Smooth muscle cell of the brain vasculature (primary cell): ENCODE data around the gene KRT15.

Experiments
- DNase-seq: peaks from one replicate; pipeline ENCODE4 v3.0.0-alpha.2; 2012; ENCODE audit warnings: low read depth, low spot score

Gene KRT15

DNA sequence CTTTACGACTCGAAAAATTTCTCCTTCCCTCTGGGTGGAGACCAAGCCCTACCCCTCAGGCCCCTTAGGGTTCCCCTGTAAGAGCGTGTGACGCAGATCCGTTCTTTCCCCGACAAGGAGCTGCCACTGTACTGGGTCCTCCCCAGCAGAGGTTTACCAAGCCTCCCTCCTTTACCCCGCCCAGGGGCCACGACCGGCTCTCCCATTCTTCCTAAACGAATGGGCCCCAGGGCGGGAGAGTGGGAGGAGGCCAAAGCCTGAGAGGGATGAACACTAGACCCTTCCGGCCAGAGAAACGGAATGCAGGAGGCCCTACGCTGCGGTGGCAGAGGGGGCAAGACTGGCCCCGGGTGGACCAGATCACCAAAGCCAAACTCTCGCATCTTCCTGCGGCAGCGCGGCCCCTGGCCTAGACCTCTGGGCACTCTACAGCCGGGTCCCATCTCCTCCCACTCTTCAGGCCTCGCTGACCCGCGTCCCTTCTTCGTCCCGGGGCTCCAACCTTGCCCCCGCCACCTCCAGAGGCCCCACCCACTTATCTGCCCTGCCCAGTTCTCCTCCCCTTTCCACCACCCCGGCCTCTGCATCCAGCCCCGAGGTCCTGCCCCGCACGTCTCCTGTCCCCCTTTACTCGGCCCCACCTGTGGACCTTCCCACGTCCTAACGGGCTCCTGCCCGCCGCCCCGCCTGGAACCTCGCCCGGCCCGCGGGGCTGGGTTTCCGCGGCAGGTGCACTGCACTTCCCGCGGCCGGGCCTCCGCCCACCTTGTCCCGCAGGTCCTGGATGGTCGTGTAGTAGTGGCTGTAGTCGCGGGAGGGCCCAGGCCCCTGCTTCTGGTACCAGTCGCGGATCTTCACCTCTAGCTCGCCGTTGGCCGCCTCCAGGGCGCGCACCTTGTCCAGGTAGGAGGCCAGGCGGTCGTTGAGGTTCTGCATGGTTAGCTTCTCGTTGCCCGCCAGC, 8.7 kb upstream of the KRT15 start:
- no peak for DNase-seq

DNA sequence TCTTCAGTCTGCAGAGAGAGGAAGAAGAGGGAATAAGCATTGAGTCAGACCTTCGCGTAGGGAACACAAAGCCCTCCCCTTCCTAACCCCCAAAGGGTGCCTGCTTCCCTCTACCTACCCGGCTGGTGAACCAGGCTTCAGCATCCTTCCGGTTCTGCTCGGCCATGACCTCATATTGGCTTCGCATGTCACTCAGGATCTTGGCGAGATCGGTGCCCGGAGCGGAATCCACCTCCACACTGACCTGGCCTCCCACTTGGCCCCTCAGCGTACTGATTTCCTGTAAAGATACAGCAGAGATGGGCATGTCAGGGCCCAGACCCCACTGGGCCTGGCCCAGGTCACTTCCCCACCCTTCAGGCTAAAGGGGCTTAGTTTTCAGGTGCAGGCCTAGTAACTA, 5.6 kb upstream of the KRT15 start:
- no peak for DNase-seq

DNA sequence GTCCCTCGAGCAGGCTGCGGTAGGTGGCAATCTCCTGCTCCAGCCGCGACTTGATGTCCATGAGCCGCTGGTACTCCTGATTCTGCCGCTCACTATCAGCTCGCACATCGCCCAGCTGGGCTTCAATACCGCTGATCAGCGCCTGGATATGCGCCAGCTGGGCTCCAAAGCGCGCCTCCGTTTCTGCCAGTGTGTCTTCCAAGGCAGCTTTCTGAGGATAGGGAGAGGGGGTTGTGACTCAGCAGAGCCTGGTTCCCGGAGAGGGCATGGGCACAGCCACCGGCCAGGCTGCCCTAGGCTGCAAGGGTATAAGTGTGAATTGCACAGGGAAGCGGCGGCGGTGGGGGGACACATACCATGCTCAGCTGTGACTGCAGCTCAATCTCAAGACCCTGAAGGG, 5.1 kb upstream of the KRT15 start:
- no peak for DNase-seq

DNA sequence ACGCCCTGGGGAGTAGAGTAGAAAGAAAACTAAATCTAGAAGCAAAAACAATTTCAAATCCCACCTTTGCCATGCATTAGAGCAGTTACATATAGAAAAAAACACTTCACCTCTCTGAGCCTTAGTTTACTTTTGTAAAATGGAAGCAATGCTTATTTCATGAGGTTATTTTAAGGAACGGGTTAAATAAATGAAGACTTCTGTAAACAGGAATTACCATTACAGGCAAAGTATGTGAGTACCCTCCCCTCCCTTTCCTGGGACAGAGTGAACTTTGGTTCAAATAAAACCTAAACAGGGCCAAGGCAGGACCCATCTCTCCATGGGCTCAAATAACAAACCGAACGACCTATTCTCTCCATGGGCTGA, 4.5 kb upstream of the KRT15 start:
- DNase-seq = no peak

DNA sequence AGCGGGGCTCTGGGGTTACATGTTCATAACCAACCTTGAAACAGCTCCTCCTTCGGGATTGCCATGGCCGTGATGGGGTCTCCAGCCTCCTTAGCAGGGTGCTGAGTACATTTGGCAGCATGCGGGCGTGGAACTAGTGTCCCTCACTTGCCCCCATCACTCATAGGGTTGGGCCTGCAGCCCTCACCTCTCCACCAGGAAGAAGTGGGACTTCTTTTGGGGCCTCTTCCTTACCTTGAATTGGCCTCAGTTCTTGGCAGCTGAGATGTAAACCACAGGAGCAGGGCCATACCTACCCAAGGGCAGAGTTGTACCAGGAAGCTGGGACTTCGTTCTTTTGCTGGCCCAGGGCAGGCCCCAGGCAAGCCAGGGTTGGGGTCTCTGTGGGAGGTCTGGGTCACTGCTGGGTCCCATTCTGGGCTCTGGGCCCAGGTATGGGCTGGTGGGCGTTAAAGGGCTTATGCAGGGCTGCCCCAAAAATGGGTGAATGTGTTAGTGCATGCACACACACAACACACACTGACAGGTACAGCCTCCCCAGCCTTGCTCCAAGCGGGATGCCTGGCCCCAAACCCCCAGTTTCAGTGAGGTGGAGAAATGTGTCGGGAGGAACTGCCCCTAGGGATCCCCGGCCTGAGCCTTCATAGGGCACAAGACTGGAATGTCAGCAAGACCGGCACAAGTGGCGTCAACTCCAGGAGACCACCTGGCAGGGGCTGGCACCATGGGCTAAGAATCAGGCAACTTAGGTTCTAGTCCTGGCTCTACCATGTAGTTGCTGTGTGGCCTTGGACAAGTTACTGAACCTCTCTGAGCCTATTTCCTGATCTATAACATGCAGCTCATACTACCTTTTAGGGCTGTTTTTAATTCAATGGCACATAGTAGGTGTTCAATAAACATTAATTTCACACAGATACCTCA, 3.9 kb upstream of the KRT15 start:
- no peak for DNase-seq

DNA sequence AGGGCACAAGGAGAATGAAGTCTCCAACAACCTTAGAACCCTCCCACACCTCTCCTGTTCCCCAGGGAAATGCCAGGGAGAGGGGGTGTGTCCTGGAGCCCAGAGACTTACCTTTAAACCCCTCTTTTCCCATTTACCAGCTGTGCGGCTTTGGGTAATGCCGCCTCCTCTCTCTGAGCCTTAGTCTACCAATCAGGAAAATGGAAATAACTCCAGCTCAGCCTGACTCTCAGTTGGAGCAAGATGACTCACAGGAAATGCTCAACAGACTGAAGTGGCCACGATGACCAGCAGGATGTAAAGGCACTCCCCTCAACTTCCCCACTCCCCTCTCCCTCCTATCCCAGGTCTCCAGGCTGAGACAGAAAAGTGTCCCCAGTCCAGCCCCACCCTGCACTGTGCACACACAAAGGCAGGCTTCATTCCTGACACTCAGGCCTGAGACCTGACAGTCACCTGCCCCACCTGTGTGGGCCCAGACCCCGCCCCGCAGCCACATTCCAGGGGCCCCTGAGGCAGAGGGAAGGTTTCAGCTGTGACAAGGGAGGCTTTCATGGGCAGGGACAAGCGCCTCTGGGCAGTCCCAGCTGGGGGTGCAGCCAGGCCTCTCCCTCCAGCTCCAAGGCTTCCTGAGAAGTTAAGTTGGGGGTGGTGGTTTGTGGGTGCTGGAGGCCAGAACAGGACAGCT, 3.0 kb upstream of the KRT15 start:
- DNase-seq = no peak

DNA sequence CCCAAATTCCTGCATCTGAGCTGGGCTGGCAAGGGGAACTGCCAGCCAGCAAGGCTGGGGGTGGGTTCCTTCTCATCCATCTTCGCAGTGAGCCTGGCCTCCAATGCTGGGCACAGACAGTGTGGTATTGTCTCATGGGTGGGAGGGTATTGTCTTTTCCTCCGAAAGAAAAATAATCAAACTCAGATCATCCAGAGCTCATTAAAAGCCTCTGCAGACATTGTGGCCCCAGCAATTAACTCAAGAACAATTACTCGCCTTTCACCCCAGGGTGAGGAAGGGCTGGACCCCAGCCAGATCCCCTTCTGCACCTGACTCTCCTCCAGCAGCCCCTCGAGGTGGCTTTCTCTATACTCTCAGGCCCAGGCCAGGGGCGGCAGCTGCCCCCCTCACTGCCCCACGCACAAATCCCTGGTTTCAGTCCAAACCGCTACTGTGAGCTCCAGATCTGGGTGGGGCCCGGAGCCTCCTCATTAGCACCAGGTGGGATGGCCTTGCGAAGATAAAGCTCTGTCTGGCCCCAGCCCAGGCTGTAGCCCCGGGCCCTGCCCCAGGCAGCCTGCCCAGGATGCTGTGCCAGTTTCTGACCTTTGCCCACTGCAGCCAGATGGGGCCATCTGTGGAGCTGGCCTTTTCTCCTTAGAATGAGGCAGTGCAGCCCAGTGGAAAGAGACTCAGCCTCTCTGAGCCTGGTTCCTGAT, 2.3 kb upstream of the KRT15 start:
- DNase-seq = no peak

DNA sequence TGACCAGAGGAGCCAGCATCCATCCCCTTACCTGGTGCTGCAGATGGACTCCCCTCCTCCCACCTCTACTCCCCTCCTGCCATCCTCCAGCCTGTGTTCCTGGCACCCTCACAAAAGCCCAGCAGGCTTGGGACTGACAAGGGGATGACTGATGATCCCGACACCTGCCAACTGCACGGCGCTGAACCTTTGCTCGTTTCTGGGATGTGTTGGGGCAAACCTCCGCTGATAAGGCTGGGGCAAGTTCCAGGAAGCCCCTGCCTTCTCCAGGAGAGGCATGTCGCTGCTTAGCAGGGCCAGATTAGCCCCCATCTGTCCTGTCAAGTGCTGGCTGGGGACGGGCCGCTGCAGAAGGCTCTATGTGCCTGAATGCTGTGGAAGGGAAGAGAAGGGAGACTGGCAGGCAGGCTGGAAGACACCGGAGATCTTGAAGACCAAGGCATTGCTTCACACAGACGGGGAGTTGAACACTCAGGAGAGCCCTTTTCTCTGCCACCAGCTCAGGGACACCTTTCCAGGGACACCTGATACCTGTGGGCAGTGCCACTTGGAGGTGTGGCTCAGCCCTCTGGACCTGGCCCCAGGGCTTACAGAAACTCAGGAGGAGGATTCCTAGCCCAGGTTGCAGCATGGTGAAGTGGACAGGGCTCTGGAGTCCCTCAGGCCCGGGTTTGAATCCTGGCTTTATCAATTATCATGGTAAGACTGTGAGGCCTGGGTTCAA, 973 bp upstream of the KRT15 start:
- no peak for DNase-seq

DNA sequence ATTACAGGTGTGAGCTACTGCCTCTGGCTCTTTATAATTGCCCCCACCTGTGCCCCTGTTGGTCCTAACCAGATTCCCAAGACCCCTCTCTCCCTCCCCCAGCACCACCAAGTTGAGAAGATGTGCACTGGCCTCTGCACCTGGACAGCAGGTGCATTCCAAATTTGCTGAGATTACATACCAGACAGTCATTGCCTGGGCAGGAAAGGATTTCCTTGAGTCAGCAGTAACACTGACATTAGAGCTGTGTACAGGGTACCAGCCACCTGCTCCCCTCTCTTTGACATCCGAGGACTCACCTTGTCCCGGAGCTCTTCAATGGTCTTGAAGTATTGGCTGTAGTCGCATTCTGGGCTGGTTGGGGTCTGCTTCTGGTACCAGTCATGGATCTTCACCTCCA, 659 bp downstream of the KRT15 start:
- DNase-seq = no peak

DNA sequence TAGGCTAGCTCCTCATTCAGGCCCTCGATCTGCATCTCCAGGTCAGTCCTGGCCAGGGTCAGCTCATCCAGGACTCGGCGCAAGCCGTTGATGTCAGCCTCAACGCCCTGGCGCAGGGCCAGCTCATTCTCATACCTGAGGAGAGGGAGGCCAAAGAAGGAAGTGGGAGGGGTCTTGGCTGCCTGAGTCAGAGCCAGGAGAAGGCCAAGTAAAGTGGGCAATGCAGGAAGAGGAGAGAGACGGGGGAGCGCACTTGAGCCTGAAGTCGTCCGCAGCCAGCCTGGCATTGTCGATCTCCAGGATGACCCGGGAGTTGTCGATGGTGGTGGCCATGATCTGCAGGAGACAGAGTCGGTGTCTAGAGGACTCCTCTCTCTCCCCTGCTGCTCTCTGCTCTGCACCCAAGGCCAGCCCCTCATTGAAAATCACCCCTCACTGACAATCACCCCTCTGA, 1.8 kb downstream of the KRT15 start:
- no peak for DNase-seq

DNA sequence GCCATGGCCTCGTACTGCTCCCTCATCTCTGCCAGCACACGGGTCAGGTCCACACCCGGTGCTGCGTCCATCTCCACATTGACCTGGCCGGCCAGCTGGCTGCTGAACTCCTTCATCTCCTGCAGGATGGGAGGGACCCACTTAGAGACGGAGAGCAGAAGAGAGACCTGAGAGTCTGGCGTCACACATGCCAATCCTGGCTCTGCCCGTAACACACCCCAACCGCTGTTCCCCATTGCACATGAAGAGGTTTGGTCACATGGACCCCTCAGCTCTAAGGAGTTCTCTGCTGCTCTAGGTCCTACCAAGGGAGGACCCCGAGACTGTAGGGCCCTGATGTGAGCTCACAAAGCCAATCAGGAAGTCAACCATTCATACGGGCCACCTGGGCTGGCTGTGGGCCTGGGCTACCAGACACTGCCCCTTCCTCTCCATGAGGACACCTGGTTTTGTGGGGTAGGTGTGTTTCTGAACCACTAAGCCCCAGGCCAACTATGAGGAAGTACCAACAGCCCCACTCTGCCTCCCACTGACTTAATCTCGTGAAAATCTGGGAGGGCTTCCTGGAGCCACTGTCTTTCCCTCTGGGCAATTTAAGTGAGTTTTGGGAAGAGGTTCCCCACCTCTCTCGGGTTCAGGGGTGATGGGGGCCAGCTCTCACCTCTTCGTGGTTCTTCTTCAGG, 2.4 kb downstream of the KRT15 start:
- no peak for DNase-seq

DNA sequence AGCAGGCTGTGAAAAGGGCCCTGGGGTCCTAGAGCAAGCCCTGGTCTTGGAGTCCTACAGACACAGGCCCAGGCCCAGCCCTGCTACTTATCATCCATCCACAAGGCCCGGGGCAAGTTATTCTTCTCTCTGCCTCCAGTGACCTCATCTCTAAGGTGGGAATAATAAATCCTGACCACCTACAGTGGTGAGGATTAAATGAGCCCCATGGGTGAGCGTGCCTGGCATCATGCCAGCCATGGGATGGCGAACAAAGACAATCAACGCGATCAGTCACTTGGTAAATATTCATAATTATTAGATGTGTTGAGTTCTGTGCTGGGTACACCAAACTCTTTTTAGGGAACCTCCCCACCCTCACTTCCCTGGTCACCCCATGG, 5.5 kb downstream of the KRT15 start:
- no peak for DNase-seq

DNA sequence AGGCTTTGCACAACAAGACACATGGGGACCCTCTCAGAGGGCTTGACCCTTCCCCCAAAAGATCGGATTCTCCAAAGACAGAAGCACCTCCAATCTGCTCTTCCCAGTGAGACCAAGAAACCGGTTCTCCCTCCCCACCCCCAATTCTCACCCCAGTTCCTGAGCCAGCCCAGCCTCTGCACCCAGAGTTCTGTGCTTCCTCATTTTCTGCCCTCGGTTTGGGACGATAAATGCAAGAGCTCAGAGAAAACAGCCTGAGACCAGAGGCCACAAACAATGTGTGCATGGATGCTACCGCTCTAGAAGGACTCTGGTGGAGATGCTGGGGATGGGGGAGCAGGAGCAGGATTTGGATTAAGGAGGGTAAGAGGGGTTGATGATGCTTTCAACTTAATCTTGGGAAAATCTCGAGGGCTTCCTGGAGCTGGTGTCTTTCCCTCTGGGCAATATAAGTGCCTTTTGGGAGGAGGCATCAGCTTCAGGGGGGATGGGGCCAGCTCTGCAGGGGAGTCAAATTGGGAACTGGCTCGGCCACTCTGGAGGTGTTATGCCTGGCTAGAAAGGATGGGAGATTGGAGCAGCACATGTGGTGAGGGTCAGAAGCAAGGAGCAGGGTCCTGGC, 6.0 kb downstream of the KRT15 start:
- DNase-seq = no peak

DNA sequence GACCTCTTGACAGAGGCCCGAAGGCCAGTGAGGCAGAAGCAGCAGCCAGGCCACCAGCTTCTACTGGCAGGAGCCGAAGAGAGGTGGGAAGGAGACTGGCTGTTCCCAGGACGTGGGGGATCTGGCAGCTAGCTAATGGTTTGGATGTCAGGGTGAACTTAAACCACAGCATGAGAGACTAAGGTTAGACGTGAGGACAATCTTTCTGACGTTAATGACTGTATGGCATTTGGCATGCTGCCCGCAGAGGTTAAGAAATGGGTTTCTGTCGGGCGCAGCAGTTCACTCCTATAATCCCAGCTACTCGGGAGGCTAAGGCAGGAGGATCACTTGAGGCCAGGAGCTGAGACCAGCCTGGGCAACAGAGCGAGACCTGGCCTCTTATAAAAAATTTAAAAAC, 7.0 kb downstream of the KRT15 start:
- DNase-seq = no peak

DNA sequence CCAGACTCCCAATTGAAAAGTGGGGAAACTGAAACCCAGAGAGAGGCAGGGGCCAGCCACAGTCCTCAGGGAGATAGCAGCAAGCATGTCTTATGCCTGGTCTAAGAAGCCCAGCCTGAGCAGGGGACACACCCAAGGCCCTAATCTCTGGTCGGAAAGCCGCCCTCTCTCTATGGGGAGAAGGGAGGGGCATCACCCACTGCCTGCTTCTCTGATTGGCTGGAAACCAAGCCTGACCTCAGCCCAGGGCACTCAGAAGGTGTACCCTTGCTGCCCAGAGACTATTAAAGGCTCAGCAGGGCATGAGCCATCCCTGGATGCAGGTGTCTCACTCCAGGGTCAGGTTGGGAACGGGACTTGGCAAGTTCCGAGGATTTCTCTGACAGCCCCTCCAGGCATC, 7.6 kb downstream of the KRT15 start:
- no peak for DNase-seq

DNA sequence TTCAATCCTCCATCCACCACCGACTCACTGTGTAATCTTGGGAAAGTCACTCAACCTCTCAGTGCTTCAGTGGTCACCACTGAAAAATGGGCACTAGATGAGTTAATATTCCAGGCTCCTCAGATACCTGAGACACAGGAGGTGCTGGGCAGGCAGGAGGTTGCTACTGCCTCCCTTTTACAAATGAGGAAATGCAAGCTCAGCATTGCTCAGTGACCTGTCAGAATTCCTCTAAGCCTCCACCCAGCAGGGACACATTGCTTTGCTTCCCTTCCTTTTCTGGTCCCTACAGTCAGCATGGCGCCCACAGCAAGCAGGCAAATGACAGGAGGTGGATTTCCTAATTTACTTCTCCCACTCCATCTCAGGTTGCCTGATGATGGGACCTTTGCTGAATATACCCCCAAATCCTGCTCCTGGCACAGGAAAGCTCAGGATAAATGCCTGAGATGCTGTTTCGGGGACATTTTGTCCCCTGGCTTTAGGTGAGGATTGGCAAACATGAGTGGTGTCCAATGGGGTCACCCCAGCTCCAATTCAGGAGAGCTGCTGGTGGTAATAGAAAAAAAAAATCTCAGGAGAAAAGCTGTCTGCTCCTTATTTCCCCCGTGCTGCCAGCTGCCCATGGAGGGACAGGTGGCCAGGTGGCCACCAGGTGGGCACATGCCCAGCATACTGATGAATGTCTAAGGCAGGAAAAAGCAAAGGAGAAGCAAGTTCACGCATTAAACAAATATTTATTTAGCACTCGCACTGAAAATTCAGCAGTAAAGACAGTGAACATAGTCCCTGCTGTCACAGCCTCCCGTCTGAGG, 8.2 kb downstream of the KRT15 start:
- no peak for DNase-seq

DNA sequence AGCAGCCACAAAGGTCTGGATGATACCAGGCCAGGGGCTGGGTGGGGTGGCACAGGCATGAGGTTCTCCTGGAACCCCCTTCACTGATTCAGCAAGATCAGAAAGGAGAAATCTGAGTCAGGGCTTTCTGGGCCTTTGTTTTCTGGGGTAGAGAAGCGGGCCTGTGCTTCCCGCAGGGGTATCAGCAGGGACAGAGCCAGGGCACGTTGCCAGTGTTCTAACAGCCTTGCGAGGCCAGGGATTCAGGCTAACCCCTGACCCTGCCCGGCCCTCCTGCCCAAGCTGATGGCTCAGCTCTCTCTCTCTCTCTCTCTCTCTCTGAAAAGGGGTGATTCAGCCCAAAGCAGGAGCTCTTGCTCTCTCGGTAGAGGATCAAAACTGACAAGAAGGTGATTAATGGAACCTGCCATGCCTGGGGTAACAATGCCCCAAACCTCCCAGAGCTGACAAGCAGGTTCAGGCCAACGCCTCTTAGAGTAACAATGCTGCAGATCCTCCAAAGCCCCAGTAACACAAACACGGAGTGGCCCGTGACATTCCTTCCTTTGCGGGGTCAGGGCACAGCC, 11.3 kb downstream of the KRT15 start:
- no peak for DNase-seq
